Measurements from ENCODE around the gene MPHOSPH9.
A peak's percentile ranks its signal among the peaks of the same experiment; 100 is the strongest.

The MPHOSPH9 gene

GRCh38 chr12:123153906-123154305 lies 79.0 kb downstream of the MPHOSPH9 start:
- Mint-ChIP-seq H3K4me1 (peaks cover 14 to 25% of the 10 kb centered on the region in 2 donors), H3K27ac (no peak overlapping the region), H3K27me3 (no peaks in the 10 kb centered on the region), H3K36me3 (peaks cover 0 to 8% of the 10 kb centered on the region in 2 donors), H3K4me3 (no peak overlapping the region), H3K9me3 (no peaks in the 10 kb centered on the region)
- DNase-seq = no peak
- no peak for ATAC-seq (replicated peaks)

GRCh38 chr12:123152833-123153232 lies 80.1 kb downstream of the MPHOSPH9 start:
- Mint-ChIP-seq H3K9me3 (no peaks in the 10 kb centered on the region), H3K27me3 (no peaks in the 10 kb centered on the region), H3K4me3 (no peak overlapping the region), H3K27ac (no peak overlapping the region), H3K4me1 (peaks cover 22 to 34% of the 10 kb centered on the region in 2 donors), H3K36me3 (peaks cover 0 to 8% of the 10 kb centered on the region in 2 donors)
- ATAC-seq (replicated peaks) = no peak
- no peak for DNase-seq

DNA sequence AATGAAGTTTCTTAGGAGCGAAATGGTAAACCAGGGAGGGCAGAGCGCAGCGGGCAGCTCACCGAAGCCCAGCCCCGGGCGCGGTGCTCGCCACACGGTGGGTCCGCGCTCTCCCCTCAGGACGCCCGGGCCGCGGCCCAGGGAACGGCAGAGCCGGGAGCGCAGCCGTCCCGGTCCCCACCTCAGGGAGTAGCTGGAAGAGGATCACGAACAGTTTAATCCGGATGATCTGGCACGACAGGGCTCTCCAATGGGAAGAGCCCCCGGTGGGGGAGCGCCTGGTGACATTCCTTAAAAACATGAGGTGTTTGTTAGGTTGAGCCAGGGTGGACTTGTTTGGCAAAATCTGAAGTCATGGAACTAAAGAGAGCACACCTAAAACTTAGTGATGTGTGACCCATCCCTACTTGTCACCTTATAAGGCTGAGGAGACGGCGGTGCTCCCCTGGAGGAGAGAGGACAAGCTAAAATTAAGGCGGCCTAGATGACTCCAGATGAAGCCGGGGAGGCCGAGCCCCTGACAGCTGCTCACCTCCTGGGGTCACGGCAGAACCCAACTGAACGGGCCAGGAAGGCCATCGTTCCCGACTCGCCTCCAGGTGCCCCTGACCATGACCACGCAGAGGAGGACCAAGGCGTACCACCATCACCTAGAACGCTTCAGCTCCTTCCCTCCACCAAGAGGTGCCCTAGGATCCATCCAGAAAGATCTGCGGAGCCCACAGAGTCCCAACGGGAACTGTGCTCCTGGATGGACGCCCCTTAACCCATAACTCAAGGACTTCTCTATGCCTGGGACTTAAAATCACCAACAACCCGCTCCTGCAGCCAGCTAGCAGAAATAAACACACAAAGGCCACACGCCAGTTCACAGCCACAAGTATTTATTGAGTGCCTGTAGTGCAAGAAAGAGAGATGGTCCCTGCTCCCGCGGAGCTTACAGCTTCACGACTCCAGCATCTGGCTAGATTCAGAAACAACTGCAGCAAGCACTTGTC lies 81.2 kb downstream of the MPHOSPH9 start:
- Mint-ChIP-seq H3K4me1 (peaks cover 24 to 40% of the 10 kb centered on the region in 2 donors), H3K4me3 (peak overlapping the region; percentile 78 to 81), H3K9me3 (no peaks in the 10 kb centered on the region), H3K27ac (peak overlapping the region; percentile 65), H3K27me3 (no peaks in the 10 kb centered on the region), H3K36me3 (peaks cover 0 to 8% of the 10 kb centered on the region in 2 donors)
- no peak for DNase-seq
- ATAC-seq (replicated peaks) = peak; percentile 29 to 36

DNA sequence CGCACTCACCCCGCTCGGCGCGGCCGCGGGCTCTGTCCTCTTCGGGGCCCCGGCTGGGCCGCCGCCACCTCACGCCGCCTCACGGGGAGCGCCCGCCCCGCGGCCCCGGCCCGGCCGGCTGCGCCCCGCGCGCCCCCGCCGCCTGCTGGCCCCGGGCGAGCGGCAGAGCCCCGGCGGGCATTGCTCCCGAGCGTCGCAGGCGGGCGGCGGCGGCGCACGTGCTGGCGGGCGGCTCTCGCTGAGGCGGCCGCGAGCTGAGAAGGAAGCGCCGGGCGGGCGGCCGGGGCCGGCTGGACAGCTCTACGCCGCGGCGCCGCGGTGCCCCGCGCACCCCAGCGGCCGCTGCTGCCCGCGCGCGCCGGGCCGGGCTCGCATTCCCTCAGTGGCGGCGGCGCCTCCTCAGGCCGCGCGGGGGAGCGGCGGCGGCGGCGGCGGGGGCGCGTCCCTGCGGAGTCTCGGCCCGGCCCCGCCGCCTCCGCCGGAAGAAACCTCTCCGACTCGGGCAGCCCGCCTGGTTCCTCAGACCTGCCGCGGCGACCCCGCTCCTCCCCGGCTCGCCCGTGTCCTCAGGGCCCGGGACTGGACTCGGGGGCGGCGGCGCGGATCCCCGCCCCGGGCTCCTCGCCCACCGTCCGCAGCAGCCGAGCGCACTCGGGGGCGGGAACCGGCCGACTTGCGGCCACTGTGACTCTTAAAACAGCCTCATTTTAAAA lies 82.0 kb downstream of the MPHOSPH9 start, which contains the start of gene PITPNM2:
TSS of gene PITPNM2 (minus strand) at position 347 of the 713 bp plus-strand sequence. CDS start 116,500 bp downstream, outside the sequence.
- peak; percentile 31 for DNase-seq
- Mint-ChIP-seq H3K27me3 (no peaks in the 10 kb centered on the region), H3K9me3 (no peaks in the 10 kb centered on the region), H3K4me3 (peak within 1 kb of the TSS; percentile 82 to 88), H3K36me3 (peaks cover 0 to 10% of the 10 kb centered on the region in 2 donors), H3K27ac (peak within 1 kb of the TSS; percentile 92), H3K4me1 (peaks cover 24 to 44% of the 10 kb centered on the region in 2 donors)
- ATAC-seq (replicated peaks) = peak; percentile 85 to 88

DNA sequence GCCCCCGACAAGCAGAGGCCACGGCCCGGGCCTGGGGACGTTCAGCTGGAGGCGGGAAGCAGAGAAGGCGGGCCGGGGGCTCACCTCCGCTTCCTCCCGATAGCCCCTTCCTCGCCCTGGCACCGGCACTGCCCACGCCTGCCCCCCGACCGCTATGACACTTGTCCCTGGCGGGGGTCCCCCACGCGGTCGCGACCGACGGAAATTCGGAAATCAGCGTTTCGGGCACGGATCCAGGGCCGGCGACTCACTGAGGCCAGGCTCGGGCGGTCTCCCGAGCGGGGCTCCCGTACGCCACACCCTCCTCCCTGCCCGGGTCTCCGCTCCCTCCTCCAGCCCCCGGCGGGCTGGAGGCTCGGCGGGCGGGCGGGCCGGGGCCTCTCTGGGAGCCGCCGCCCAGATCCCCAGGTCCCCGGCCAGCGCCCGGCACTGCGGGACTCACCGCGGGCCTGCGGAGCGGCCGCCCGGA lies 82.6 kb downstream of the MPHOSPH9 start:
- Mint-ChIP-seq H3K4me1 (peaks cover 25 to 50% of the 10 kb centered on the region in 2 donors), H3K36me3 (peaks cover 0 to 8% of the 10 kb centered on the region in 2 donors), H3K27ac (peak overlapping the region; percentile 92), H3K4me3 (peak overlapping the region; percentile 82 to 88), H3K9me3 (no peaks in the 10 kb centered on the region), H3K27me3 (no peaks in the 10 kb centered on the region)
- no peak for DNase-seq
- peak; percentile 49 to 54 for ATAC-seq (replicated peaks)

DNA sequence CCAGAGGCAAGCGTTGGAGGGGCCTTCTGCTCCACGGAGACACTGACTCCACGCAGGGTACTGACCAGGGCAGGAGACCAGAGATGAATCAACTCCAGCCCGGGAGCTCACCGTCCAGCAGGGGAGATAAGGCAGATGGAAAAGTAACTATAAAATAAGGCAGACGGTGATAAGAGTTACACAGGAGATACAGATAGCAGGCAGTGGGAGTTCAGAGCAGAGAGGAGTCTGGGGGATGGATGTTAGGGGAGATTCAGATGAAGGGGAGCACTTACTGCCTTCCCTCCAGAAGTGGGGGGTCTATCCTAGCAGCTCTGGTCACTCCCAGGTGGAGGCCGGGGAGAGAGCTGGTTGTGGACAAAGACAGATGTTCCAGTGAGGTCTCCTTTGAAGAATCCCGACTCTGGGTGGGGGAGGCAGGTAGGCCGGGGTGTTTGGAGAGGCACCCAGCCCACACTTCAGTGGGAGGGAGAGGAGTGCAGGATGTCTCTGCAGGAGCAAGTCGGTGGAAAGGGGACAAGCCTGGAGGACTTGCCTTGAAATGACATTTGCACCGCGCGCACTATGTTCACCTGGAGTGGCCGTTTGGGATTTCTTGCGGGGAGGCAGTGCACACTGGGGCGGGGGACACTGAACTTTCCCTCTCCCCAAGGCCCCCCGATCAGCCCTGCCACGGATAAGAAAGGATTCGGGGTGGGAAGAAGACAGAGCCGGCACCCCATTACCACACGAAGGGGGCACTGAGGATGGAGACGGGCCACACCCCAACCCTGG lies 83.3 kb downstream of the MPHOSPH9 start:
- Mint-ChIP-seq H3K4me3 (peak overlapping the region; percentile 82 to 88), H3K36me3 (peaks cover 0 to 8% of the 10 kb centered on the region in 2 donors), H3K9me3 (no peaks in the 10 kb centered on the region), H3K27ac (peak overlapping the region; percentile 92), H3K4me1 (peaks cover 25 to 56% of the 10 kb centered on the region in 2 donors), H3K27me3 (no peaks in the 10 kb centered on the region)
- DNase-seq = no peak
- no peak for ATAC-seq (replicated peaks)

- ATAC-seq (replicated peaks) = no peak
- Mint-ChIP-seq H3K9me3 (no peaks in the 10 kb centered on the region), H3K4me3 (peak overlapping the region; percentile 82 to 88), H3K4me1 (peaks cover 26 to 59% of the 10 kb centered on the region in 2 donors), H3K27me3 (no peaks in the 10 kb centered on the region), H3K36me3 (peaks cover 0 to 8% of the 10 kb centered on the region in 2 donors), H3K27ac (peak overlapping the region; percentile 92)
- no peak for DNase-seq
These were observed 83.9 kb downstream of the MPHOSPH9 start for GRCh38 chr12:123149088-123149487.

DNA sequence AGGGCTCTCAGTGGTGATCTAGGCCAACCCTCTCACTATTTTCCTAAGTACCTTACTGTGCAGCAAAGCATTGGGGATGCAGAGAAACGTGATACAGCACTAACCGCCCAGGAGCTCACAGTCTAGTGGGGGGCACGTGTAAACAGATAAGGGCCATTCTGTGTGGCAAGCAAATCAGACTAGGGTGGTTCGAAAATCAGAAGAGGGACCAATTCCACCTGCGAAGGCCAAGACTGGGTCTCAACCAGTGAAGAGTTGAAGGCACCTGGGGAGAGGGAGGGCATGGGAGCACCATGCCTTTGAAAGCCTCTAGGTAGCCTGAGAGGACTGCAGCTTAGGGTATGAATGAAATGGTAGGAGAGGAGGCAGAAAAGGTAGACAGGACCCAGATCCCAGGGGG lies 84.3 kb downstream of the MPHOSPH9 start:
- Mint-ChIP-seq H3K4me3 (no peak overlapping the region), H3K36me3 (peaks cover 0 to 8% of the 10 kb centered on the region in 2 donors), H3K27me3 (no peaks in the 10 kb centered on the region), H3K9me3 (no peaks in the 10 kb centered on the region), H3K27ac (no peak overlapping the region), H3K4me1 (peaks cover 31 to 63% of the 10 kb centered on the region in 2 donors)
- DNase-seq = no peak
- ATAC-seq (replicated peaks) = no peak

GRCh38 chr12:123148223-123148622 lies 84.7 kb downstream of the MPHOSPH9 start:
- H3K27me3 Mint-ChIP-seq = no peaks in the 10 kb centered on the region
- no peak for DNase-seq
- no peak overlapping the region for H3K4me3 Mint-ChIP-seq
- H3K9me3 Mint-ChIP-seq = no peaks in the 10 kb centered on the region
- ATAC-seq (replicated peaks) = no peak
- H3K27ac Mint-ChIP-seq = no peak overlapping the region
- H3K4me1 Mint-ChIP-seq = peaks cover 35 to 68% of the 10 kb centered on the region in 2 donors
- peaks cover 0 to 8% of the 10 kb centered on the region in 2 donors for H3K36me3 Mint-ChIP-seq

GRCh38 chr12:123145211-123145610 lies 87.7 kb downstream of the MPHOSPH9 start:
- Mint-ChIP-seq H3K27ac (no peak overlapping the region), H3K4me1 (peaks cover 48 to 86% of the 10 kb centered on the region in 2 donors), H3K4me3 (no peak overlapping the region), H3K36me3 (peaks cover 0 to 8% of the 10 kb centered on the region in 2 donors), H3K9me3 (no peaks in the 10 kb centered on the region), H3K27me3 (no peaks in the 10 kb centered on the region)
- ATAC-seq (replicated peaks) (no peak), DNase-seq (no peak)

DNA sequence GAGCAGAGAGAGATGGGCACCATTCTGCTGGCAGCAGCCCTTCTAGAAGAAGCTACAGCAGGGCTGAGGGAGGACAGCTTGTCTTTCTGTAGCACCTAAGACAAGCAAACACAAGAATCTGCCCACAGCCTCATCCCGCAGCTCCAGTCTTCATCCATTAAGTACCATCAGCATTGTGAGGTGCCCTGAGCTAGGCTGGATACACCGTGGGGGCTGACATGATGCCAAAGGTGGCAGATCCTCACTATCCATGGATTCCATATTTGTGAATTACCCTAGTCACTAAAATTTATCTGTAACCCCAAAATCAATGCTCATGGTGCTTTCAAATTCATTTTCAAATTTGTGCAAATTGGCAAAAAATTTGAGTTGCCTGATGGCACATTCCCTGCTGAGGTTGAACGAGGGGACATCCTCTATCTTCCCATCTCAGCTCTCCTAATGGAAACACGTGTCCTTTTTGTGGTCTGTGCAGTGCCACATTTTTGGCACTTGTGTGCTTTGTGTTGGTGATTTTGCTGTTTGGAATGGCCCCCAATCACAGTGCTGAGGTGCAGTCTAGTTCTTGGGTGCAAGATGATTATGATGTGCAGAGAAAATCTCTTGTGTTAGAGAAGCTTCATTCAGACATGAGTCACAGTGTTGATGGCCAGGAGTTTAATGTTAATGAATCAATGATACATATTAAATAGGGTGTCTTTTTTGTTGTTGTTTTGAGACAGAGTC lies 89.0 kb downstream of the MPHOSPH9 start:
- DNase-seq (no peak), ATAC-seq (replicated peaks) (no peak)
- Mint-ChIP-seq H3K4me3 (peak overlapping the region in 1 of 2 donors; percentile 72), H3K36me3 (peaks cover 3 to 4% of the 10 kb centered on the region in 2 donors), H3K9me3 (no peaks in the 10 kb centered on the region), H3K27me3 (no peaks in the 10 kb centered on the region), H3K4me1 (peaks cover 47 to 83% of the 10 kb centered on the region in 2 donors), H3K27ac (peak overlapping the region; percentile 88)

DNA sequence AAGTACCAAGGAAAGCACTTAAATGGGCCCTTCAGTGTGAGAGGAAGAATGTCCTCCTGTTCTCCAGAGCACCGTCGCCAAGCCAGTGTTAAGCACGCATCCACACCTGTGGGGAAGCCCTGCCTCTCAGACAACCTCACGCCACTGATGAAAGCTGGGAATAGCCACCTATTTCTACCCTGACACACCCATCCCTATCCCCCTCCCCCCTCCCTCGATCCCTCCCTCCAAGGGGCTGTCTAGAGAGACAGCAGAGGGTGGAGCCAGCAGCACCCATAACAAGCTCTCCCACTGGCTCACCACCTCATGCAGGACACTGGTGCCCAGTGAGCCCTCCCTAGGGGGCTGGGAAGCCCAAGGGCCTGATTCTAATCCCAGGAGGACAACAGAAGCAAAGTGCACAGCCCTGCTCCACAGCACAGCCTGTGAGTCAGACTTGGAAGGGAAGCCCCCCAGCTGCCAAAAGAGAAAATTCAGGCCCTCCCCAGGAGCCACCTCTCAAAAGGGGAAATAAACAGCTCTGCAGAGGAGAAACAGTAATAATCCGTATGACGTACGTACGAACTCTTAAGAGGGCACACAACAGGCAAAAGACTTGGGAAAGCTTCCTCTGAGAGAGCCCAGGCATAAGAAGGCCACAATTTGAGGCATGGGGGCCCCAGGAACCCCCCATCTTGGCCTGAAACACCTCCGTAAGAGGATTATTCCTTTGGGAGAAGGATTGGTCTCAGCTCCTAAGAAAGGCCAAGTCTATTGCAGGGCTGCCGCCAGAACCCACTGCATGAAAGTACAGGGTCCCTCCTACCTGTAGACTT lies 89.8 kb downstream of the MPHOSPH9 start:
- peak overlapping the region; percentile 88 for H3K27ac Mint-ChIP-seq
- peak overlapping the region; percentile 56 to 72 for H3K4me3 Mint-ChIP-seq
- no peaks in the 10 kb centered on the region for H3K9me3 Mint-ChIP-seq
- DNase-seq (peak; percentile 67), ATAC-seq (replicated peaks) (peak; percentile 90 to 91)
- no peaks in the 10 kb centered on the region for H3K27me3 Mint-ChIP-seq
- H3K36me3 Mint-ChIP-seq = peaks cover 3 to 4% of the 10 kb centered on the region in 2 donors
- peaks cover 40 to 76% of the 10 kb centered on the region in 2 donors for H3K4me1 Mint-ChIP-seq
